Epidermal melanocyte (primary cell): ENCODE measurements around the gene PROSER2.
"Not testable (repeated sequence)": the region's sequence is repeated elsewhere in the genome, so short reads cannot be mapped to it uniquely, and the experiment has no call there.

Experiments
- DNase-seq: peaks from one replicate; pipeline ENCODE4 v3.0.0; 2011; ENCODE audit warnings: low spot score; ENCODE audit not compliant: insufficient read length

Gene PROSER2

DNA sequence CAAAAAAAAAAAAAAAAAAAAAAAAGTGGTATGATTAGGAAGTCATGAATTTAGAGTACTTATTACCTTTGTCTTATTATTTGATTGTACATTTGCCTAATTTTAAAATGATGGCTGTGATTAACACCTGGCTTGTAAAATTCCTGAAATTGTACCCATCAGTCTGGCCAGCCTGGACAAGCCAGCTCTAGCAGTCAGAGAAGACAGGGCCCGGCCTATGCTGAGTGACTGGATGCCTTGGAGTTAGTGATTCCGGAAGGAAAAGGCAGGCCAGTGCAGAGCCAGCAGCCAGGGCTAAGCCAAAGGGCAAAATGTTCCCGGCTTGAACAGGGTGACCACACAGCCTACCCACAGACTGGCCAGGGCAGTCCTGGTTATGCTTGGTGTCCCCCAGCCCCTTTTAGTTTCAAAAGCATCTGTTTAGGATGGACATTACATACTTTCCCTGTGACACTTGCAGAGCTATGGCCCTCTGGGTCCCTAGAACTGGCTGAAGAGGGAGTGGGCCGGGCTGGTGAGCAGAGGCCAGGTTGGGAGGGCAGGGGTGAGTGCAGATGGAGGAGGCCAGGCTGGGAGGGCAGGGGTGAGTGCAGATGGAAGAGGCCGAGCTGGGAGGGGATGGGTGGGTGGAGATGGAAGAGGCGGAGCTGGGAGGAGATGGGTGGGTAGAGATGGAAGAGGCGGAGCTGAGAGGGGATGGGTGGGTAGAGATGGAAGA is 61.7 kb downstream of the PROSER2 start:
- no peak for DNase-seq

DNA sequence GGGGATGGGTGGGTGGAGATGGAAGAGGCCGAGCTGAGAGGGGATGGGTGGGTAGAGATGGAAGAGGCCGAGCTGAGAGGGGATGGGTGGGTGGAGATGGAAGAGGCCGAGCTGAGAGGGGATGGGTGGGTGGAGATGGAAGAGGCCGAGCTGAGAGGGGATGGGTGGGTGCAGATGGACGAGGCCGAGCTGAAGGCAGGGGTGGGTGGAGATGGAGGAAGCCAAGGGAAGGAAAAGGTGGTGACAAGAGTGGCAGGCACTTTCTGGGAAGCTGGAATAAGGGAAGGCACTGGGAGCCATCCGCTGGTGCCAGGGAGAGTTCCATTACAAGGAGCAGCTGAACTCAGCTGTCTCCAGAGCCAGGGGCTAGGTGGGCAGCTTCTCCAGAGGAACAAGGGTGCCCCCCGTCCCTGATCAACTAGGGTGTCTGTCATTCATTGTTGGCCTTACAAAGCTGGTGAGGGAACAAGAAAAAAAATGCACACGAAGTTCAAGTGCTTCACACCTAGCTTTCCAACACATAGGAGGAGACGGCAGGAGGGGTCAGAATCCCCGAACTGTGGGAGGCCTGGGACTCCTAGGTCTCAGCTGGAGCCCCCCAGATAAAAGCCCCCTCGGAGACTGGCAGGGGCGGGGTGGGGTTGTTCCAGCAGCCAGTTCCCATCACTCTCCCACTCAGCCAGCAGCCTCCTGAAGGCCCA is 62.4 kb downstream of the PROSER2 start:
- DNase-seq, result no peak

DNA sequence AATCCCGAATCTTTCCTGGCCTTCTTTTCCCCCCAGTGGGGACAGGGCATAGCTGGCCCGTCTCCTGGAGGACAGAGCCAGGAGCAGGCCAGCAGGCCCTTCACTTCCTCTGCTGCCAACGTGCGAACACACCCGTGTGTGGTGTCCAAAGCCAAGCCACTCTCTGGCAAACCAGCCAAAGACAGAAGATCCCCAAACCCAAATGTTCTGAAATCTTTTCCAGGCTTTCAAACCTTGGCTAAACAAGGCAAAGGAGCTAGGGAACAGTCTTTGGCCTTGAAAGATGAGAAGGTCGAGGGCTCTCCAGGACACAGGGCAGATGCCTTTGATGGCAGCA is 63.0 kb downstream of the PROSER2 start:
- no peak for DNase-seq

DNA sequence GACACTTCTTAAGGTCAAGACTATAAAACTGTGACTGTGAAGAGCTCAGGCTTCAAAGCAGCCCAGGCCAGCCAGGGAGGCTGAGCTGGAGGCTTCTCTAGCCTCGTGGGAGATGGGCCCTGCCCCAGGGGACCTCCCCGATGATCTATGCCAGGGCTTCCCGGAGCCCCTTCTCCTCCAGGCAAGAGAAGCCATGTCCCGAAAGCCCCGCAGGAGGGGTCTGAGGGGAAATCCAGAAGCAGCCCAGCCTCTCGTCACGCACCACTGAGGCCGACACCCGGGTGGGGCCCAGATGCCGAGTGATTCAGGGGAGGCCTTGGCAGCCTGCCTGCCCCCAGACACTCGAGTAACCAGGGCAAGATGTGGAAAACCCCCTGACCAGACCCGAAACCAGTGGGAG is 63.7 kb downstream of the PROSER2 start:
- DNase-seq, result no peak

- no peak for DNase-seq
Measured at GRCh38 chr10:11887381-11888227, 64.4 kb downstream of the PROSER2 start.

- not testable (repeated sequence) for DNase-seq
Measured at GRCh38 chr10:11889263-11889662, 66.1 kb downstream of the PROSER2 start.

- no peak for DNase-seq
Measured at GRCh38 chr10:11891776-11892486, 68.8 kb downstream of the PROSER2 start.

DNA sequence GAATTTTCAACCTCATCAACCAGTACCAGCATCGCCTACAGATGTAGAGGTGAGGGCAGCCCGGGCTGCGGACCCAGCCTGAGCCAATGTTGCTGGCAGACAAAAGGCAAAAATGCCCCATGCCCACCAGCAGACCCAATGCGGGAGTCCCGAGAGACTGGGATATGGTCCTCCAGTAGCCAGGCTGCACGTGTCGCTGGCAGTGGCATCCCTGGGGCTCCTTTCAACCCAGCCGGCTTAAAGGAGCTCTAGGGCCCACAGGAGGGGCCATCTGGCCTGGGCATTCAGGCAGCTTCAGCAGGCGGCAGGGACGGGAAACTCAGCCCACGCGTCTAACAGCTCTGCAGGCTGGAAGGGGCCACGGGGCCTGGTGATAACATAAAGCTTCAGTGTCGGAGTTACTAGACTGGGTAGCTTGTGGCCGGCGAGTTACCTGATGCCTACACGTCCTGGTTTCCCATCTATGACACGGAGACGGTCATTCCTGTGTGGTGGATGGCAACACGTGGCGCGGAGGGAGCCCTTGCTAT is 70.7 kb downstream of the PROSER2 start:
- DNase-seq, result no peak

DNA sequence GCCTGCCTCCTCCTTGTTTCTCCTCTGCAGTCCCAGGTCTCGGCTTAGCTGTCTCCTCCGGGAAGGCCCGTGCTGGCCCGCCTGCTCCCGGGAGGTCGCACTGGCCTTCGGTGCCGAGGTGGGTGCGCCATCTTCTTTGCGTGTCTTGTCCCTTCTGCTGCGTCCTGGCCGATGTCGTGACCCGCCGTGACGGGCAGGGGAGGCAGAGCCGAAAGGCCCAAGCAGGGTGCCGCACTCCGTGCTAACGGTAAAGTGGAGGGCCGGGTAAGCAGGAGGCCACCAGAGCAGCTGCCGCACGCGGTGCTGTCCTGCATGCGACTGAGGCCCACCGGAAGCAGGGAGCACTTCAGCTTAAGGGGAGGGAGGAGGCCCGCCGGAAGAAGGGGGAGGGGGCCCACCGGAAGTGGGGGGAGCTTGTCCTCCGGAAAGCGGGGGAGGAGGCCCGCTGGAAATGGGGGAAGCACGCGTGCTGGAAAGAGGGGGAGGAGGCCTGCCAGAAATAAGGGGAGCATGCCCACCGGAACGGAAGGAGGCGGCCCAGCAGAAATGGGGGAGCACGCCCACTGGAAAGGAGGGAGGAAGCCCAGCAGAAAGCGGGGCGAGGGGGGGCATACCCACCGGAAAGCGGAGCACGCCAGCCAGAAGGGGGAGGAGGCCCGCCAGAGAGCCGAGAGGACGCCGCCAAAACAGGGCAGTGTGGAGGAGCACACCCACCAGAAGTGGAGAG is 71.4 kb downstream of the PROSER2 start:
- no peak for DNase-seq

DNA sequence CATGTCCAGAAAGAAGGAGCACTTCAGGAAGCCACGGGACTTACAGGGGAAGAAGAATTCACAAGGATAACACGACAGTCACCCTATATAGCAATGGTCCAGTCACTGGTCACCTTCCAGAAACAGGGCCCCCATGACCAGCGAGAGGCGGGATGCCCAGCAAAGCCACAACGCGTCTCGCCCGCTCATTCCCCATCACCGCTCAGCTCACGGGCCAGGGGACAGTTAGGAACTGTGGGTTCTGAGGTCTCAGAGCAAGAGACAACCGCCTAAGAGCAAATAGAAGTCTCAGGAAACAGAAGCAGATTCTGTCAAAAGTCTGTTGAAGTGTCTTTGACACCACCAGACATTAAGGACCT is 71.9 kb downstream of the PROSER2 start:
- DNase-seq, result no peak

- DNase-seq, result no peak
Measured at GRCh38 chr10:11895598-11895997, 72.4 kb downstream of the PROSER2 start.

DNA sequence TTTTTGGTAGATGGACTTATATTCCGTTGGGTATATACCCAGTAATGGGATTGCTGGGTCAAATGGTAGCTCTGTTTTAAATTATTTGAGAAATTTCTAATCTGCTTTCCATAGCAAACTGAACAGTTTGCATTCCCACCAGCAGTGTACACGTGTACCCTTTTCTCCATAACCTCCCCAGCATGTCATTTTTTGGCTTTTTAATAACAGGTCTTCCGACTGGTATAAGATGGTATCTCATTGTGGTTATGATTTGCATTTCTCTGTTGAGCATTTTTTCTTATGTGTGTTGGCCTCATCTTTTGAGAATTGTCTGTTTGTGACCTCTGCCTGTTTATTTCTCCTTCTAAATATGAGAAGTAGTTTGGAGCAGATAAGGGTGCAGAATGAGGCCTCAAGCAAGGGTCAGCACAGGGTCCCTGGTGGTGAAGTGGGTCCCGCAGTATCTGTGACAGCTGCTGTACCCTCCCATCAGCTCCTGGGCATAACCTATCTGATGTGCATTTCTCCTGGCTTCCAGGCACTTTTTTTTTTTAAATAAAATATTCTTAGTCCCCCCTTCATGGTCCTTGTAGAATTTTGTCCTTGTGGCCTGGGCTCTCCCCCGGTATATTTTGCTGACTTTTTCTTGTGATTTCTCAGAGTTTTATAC is 73.5 kb downstream of the PROSER2 start:
- no peak for DNase-seq

DNA sequence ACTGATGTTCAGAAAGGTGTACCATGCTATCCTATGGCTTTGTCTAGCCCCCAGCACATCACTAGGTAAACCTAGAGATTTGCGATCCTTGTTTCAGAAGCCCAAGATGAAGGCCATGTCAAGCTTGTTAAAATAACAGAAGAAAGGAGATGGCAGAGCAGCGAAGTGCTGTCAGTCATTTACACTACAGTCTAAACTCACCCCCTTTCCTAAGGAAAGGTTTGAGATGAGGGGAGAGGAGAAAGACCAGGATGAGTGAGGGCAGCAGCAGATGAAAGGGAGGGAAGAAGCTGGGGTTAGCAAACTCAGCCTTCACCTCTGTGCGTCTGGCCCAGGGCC is 74.8 kb downstream of the PROSER2 start:
- no peak for DNase-seq

DNA sequence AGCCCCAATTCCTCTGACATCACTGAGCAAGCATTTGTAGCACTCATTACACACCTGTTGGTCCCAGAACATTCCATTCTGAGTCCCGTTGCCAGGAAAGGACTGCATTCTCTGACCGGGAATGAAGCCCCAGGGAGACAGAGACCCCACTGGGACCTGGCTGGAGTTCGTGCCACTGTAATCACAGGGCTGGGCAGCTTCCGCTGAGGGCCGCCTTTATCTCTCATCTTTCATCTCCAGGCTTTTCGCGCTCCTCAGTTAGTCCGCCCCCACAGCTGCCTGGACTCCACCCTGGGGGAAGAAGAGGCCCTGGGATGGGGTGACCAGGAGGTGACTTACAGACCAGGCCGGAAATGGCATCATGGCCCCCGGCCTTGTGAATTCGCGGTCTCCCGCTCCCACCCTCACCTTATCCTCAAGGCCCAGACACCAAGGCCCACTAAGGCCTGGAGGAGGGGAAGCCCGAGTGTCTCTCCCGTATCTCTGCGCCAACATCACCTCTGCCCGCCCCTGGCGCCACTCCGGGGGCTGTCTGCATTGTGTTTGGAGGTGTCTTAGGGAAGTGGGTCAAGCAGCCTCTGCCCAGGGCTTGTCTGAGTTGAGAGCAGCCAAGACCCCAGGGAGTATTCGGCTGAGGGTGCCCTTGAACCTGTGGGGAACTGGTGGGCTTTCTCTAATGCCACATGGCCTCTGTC is 75.4 kb downstream of the PROSER2 start:
- DNase-seq, result no peak

DNA sequence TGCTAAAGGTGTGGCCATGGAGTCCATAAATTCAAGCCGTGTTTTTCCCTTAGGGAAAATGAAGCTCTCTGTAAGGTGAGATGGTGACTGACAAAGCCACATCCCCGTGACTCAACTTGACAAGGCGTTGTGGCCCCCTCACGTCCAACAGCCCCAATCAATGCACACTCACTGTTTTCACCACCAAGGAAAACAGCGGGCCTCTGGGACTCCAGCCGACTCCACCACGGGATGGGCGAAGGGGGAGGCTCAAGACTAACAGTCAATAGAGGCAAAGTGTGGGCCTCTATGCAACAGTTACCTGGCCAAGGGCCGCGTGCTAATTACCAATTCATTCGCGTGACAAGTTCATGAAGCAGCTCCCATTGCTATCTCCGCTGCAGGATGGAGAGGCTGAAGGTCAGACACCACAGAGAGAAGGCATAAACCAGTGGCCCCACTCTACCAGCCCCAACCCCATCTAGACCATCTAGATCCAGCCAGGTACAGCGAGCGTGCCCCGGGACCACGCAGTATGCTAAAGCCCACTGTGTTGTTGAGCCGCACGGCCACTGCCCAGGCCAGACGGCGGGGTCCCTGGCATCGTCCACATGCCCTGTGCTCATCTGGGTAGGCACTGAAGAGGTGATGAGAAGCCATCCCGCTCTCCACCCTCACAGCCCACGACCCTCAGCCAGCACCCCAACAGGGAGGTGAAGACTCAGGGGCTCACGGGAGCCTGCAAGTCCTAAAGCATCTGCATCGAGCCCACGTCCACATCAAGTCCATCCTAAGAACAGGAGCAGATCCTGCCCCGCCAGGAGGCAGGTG is 76.1 kb downstream of the PROSER2 start:
- DNase-seq, result no peak

GRCh38 chr10:11901036-11901301 is 77.8 kb downstream of the PROSER2 start:
- no peak for DNase-seq

GRCh38 chr10:11901454-11901832 is 78.3 kb downstream of the PROSER2 start:
- no peak for DNase-seq

DNA sequence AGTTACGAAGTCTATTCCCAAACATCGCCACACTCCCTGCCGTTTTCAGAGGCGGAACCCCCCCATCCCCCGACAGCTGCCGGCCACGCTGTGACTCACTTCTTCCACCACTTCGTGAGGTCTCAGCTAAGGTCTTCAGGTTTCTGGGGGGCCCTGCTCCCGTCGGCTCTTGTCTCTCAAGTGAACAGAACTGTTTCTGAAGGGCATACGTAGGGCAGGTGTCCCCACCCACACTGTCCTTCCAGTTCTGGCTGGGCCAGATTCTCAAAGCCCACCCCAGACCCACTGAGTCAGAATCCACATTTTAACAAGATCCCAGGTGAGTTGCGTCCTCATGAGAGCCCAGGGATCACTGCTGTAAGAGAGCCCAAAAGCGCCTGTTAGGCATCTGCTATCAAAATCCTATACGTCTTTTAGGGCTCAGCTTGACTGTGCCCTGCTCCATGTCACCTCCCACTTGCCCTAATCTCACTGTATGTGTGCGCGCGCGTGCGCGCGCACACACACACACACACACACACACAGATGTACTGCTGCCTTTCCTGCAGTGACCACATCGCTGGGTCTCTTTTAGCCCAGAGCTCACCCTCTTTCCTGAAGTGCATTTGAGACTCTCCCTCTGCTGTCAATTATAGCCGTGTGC is 78.8 kb downstream of the PROSER2 start:
- DNase-seq, result no peak

GRCh38 chr10:11902646-11903045 is 79.5 kb downstream of the PROSER2 start:
- DNase-seq, result no peak
